Measurements from ENCODE around the gene RIT1.

RIT1 gene

GRCh38 chr1:155889566-155889965 lies 21.6 kb downstream of the RIT1 start:
- no peak for DNase-seq

GRCh38 chr1:155888481-155888880 lies 22.7 kb downstream of the RIT1 start:
- DNase-seq: no peak

GRCh38 chr1:155884982-155885381 lies 26.2 kb downstream of the RIT1 start:
- DNase-seq: no peak

GRCh38 chr1:155884031-155884960 lies 26.9 kb downstream of the RIT1 start:
- DNase-seq: no peak

- no peak for DNase-seq
Measured at GRCh38 chr1:155882766-155883165, 28.4 kb downstream of the RIT1 start.

GRCh38 chr1:155882235-155882634 lies 28.9 kb downstream of the RIT1 start:
- no peak for DNase-seq

- no peak for DNase-seq
Measured at GRCh38 chr1:155880950-155881349, 30.2 kb downstream of the RIT1 start.

- DNase-seq: no peak
Measured at GRCh38 chr1:155880251-155880650, 30.9 kb downstream of the RIT1 start.

- DNase-seq: no peak
Measured at GRCh38 chr1:155877945-155878344, 33.2 kb downstream of the RIT1 start.

- no peak for DNase-seq
Measured at GRCh38 chr1:155873860-155874259, 37.3 kb downstream of the RIT1 start.

GRCh38 chr1:155872527-155872926 lies 38.6 kb downstream of the RIT1 start:
- no peak for DNase-seq

GRCh38 chr1:155871390-155871789 lies 39.8 kb downstream of the RIT1 start:
- DNase-seq: peak; percentile 25

GRCh38 chr1:155867766-155868165 lies 43.4 kb downstream of the RIT1 start:
- DNase-seq: no peak

- no peak for DNase-seq
Measured at GRCh38 chr1:155864393-155864792, 46.8 kb downstream of the RIT1 start.

GRCh38 chr1:155861896-155862295 lies 49.3 kb downstream of the RIT1 start:
- DNase-seq: no peak

GRCh38 chr1:155860970-155861510 lies 50.1 kb downstream of the RIT1 start:
- no peak for DNase-seq

GRCh38 chr1:155859881-155860871 lies 51.0 kb downstream of the RIT1 start:
- no peak for DNase-seq

- DNase-seq: peak; percentile 83
Measured at GRCh38 chr1:155859234-155859829, 51.8 kb downstream of the RIT1 start, which contains the start of gene SYT11. TSS of gene SYT11 (plus strand) at chr1:155859567. CDS start at chr1:155859762, 195 bp downstream.

GRCh38 chr1:155858800-155859233 lies 52.3 kb downstream of the RIT1 start:
- DNase-seq: no peak

GRCh38 chr1:155856975-155857930 lies 53.9 kb downstream of the RIT1 start, which contains the start of gene GON4L:
TSS of gene GON4L (minus strand) at chr1:155857214. CDS start at chr1:155853780, 3,434 bp downstream.
- peak; percentile 79 for DNase-seq

Data from NCI-H2029 treated with DMSO at 0.1 percent for 48 hours (cell line).